H54 (cell line): ENCODE measurements around the gene DHX57.

Experiments
- DNase-seq: peaks from one replicate; pipeline ENCODE4 v3.0.0; 2011; ENCODE audit warnings: low spot score, mixed read lengths; ENCODE audit not compliant: insufficient read length
- FAIRE-seq: peaks from 3 replicates; lab custom pipeline; 2011; peaks lifted over from hg19 to GRCh38; lab: Jason Lieb, UNC
- POLR2A ChIP-seq: IDR thresholded peaks from 2 replicates; pipeline ENCODE4 v1.6.1; 2011; ENCODE audit warnings: low read depth, mild to moderate bottlenecking, low read length

DHX57 gene

GRCh38 chr2:38747819-38748218, 127.9 kb downstream of the DHX57 start:
- TF ChIP-seq POLR2A, result no peak
- DNase-seq (no peak), FAIRE-seq (no peak)
